MCF 10A (cell line): ENCODE results near the gene HMGCS2. TPM values are rescaled to one million over a fixed set of nuclear protein-coding genes. Genes with fewer than 3 reads are reported as not detected.

Experiments
- BruUV-seq: library from RNA; stranded (reverse); fragments of 400-500 nt; replicated peaks from 2 replicates; lab custom pipeline; 2021; lab: Mats Ljungman, UMichigan
- CTCF ChIA-PET: fragments of 300-600 bp; sonication (Branson Sonifier 250); formaldehyde crosslinking; extraction: SDS; loops from one replicate; lab custom pipeline; 2021; ENCODE audit warnings: antibody characterized with exemption, inconsistent platforms; lab: Yijun Ruan, JAX
- POLR2A ChIA-PET: fragments of 300-600, 350-650 bp; sonication (Branson Sonifier 250); formaldehyde crosslinking; extraction: SDS; loops from one replicate; lab custom pipeline; 2020; ENCODE audit warnings: antibody characterized with exemption, inconsistent platforms; lab: Yijun Ruan, JAX
- DNase-seq: peaks from one replicate; pipeline ENCODE4 v3.0.0-alpha.2; 2018; ENCODE audit not compliant: unreplicated experiment
- H3K27ac Mint-ChIP-seq: one replicate; pipeline ENCODE4 v1.8.0; 2022; ENCODE audit warnings: mild to moderate bottlenecking, low read depth, mixed read lengths; ENCODE audit not compliant: unreplicated experiment
- H3K27me3 Mint-ChIP-seq: one replicate; pipeline ENCODE4 v1.8.0; 2022; ENCODE audit warnings: mixed read lengths; ENCODE audit not compliant: insufficient read depth, unreplicated experiment
- H3K36me3 Mint-ChIP-seq: one replicate; pipeline ENCODE4 v1.8.0; 2022; ENCODE audit warnings: mild to moderate bottlenecking, moderate library complexity, mixed read lengths; ENCODE audit not compliant: insufficient read depth, unreplicated experiment
- H3K4me1 Mint-ChIP-seq: one replicate; pipeline ENCODE4 v1.8.0; 2022; ENCODE audit warnings: mixed read lengths; ENCODE audit not compliant: insufficient read depth, unreplicated experiment
- H3K4me3 Mint-ChIP-seq: one replicate; pipeline ENCODE4 v1.8.0; 2022; ENCODE audit warnings: mild to moderate bottlenecking, moderate library complexity, mixed read lengths; ENCODE audit not compliant: unreplicated experiment
- H3K9me3 Mint-ChIP-seq: one replicate; pipeline ENCODE4 v1.8.0; 2022; ENCODE audit warnings: mixed read lengths; ENCODE audit not compliant: unreplicated experiment
- intact Hi-C: fragments of 100-400 bp; cut with micrococcal nuclease; formaldehyde crosslinking; loops from 2 replicates; pipeline ENCODE4 v1.14.1; 2022
- total RNA-seq: library from RNA; stranded (reverse); gene quantifications from 2 replicates; pipeline ENCODE4 v1.2.3, GENCODE V29; 2022
- TF ChIP-seq, protein P1 (sequence below): fragments of 200-600 bp; IDR thresholded peaks from one replicate; pipeline ENCODE4 v1.8.0; 2022; ENCODE audit warnings: antibody characterized with exemption, mild to moderate bottlenecking; ENCODE audit not compliant: unreplicated experiment

Gene HMGCS2
- total RNA-seq, 1 experiment from 2014 or later: not detected

- peaks cover 25% of the 10 kb centered on the region for H3K4me1 Mint-ChIP-seq
- H3K27ac Mint-ChIP-seq: no peak overlapping the region
- TF ChIP-seq, protein P1, sequence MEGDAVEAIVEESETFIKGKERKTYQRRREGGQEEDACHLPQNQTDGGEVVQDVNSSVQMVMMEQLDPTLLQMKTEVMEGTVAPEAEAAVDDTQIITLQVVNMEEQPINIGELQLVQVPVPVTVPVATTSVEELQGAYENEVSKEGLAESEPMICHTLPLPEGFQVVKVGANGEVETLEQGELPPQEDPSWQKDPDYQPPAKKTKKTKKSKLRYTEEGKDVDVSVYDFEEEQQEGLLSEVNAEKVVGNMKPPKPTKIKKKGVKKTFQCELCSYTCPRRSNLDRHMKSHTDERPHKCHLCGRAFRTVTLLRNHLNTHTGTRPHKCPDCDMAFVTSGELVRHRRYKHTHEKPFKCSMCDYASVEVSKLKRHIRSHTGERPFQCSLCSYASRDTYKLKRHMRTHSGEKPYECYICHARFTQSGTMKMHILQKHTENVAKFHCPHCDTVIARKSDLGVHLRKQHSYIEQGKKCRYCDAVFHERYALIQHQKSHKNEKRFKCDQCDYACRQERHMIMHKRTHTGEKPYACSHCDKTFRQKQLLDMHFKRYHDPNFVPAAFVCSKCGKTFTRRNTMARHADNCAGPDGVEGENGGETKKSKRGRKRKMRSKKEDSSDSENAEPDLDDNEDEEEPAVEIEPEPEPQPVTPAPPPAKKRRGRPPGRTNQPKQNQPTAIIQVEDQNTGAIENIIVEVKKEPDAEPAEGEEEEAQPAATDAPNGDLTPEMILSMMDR: no peak
- no peak overlapping the region for H3K4me3 Mint-ChIP-seq
- H3K9me3 Mint-ChIP-seq: no peaks in the 10 kb centered on the region
- H3K27me3 Mint-ChIP-seq: peaks cover 17% of the 10 kb centered on the region
- POLR2A ChIA-PET: no interaction called here
- no peaks in the 10 kb centered on the region for H3K36me3 Mint-ChIP-seq
- CTCF ChIA-PET: interaction anchor here (0.7 kb wide), 1 partner anchor 34 kb away, joined by 3 read pairs; no protein-coding TSS in a partner anchor
- no peak for DNase-seq
- no TSS peak for BruUV-seq
- intact Hi-C loops: no loop called here
Observed at GRCh38 chr1:119781434-119782210, 12.9 kb upstream of the HMGCS2 start.

- no peak overlapping the region for H3K4me3 Mint-ChIP-seq
Observed at GRCh38 chr1:119779869-119780356, 11.2 kb upstream of the HMGCS2 start.

DNA sequence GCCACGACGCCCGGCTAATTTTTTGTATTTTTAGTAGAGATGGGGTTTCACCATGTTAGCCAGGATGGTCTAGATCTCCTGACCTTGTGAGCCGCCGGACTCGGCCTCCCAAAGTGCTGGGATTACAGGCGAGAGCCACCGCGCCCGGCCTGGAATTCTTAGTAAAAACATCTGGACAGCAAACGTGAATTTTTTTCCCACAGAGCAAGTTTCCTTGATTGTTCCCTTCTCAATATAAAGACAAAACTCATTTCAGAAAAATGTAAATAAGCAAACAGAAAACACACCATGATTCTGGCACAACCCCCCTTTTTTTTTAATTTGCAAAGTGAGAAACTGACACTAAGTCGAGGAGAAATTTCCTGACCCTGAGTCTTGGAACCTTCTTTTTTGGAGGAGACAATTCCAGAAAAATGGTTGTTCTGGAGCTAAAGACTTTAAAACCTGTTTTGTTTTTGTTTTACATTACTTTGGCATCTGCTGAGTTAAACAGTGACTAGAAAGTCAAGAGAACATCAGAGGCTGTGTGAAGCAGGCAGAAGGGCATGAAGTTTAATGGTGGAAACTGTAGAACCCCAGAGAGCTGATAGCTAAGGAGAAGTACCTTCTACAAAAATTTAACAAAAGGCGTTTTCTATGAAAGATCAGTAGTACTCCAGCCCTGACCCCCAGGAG lies 10.3 kb upstream of the HMGCS2 start:
- ChIA-PET CTCF (interaction anchor here (1.2 kb wide), 1 partner anchor 35 kb away, joined by 5 read pairs; no protein-coding TSS in a partner anchor), POLR2A (interaction anchor here (0.7 kb wide), 1 partner anchor 37 kb away, joined by 3 read pairs; no protein-coding TSS in a partner anchor)
- peaks cover 17% of the 10 kb centered on the region for H3K27me3 Mint-ChIP-seq
- TF ChIP-seq, protein P1: no peak
- no peak for DNase-seq
- no TSS peak for BruUV-seq
- peaks cover 13% of the 10 kb centered on the region for H3K4me1 Mint-ChIP-seq
- H3K4me3 Mint-ChIP-seq: no peak overlapping the region
- no peak overlapping the region for H3K27ac Mint-ChIP-seq
- intact Hi-C loops: no loop called here
- no peaks in the 10 kb centered on the region for H3K36me3 Mint-ChIP-seq
- H3K9me3 Mint-ChIP-seq: no peaks in the 10 kb centered on the region

More at GRCh38 chr1:119779869-119780356, 11.2 kb upstream of the HMGCS2 start:
- Mint-ChIP-seq H3K27me3 (peaks cover 17% of the 10 kb centered on the region), H3K9me3 (no peaks in the 10 kb centered on the region), H3K27ac (no peak overlapping the region), H3K4me1 (peaks cover 19% of the 10 kb centered on the region), H3K36me3 (no peaks in the 10 kb centered on the region)
- CTCF ChIA-PET: interaction anchor here (1.2 kb wide), 1 partner anchor 36 kb away, joined by 5 read pairs; no protein-coding TSS in a partner anchor
- POLR2A ChIA-PET: no interaction called here
- DNase-seq: no peak
- TF ChIP-seq, protein P1: no peak
- intact Hi-C loops: no loop called here
- BruUV-seq: no TSS peak

- Mint-ChIP-seq H3K27ac (no peak overlapping the region), H3K9me3 (no peaks in the 10 kb centered on the region), H3K4me1 (peaks cover 6% of the 10 kb centered on the region), H3K36me3 (no peaks in the 10 kb centered on the region), H3K4me3 (no peak overlapping the region), H3K27me3 (peaks cover 17% of the 10 kb centered on the region)
- ChIA-PET POLR2A (no interaction called here), CTCF (interaction anchor here (0.9 kb wide), 1 partner anchor 31 kb away, joined by 3 read pairs; no protein-coding TSS in a partner anchor)
- no peak for DNase-seq
- TF ChIP-seq, protein P1: no peak
- BruUV-seq: no TSS peak
- intact Hi-C loops: no loop called here
Observed at GRCh38 chr1:119778359-119778758, 9.7 kb upstream of the HMGCS2 start.
